ENCODE measurements around the gene MACROD2. TPM values are rescaled to one million over a fixed set of nuclear protein-coding genes. Genes with fewer than 3 reads are reported as not detected.

The MACROD2 gene
- total RNA-seq, 2 donors from 2014 or later = 8.3 to 21.8 TPM

DNA sequence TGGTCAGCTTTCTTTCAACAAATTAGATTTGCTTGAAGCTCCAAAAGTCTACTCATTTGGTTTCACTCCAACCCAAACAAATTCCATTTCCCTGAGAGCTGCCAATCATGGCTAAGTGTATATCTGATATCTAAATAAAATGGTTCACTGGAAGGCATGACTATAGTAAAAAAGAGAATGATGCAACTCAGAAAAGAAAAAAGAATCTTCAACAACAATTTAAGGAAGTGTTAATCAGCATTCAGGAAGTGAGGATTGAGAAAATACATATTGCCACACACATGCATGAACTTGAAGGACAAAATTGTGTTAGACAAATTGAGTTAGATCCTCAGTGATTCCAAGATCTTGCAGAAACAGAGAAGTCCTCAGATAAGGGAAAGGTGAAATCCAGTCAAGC is 1315.0 kb downstream of the MACROD2 start:
- H3K9me3 ChIP-seq = no peaks in the 10 kb centered on the region
- H3K27me3 ChIP-seq = no peaks in the 10 kb centered on the region
- no peak overlapping the region for H3K27ac ChIP-seq
- ATAC-seq (no peak), DNase-seq (no peak)
- no peak overlapping the region for H3K4me3 ChIP-seq
- H3K36me3 ChIP-seq (replicated peaks in 1 of 2; ENCODE audit: insufficient read depth in 1 of 2, low read depth in 2 of 2) = no peaks in the 10 kb centered on the region
- H3K4me1 ChIP-seq = no peaks in the 10 kb centered on the region
- intact Hi-C loops (cut with DNase I) = no loop called here
- TF ChIP-seq POLR2A (IDR thresholded peaks at IDR 0.05) = no peak
- TF ChIP-seq, protein P1, sequence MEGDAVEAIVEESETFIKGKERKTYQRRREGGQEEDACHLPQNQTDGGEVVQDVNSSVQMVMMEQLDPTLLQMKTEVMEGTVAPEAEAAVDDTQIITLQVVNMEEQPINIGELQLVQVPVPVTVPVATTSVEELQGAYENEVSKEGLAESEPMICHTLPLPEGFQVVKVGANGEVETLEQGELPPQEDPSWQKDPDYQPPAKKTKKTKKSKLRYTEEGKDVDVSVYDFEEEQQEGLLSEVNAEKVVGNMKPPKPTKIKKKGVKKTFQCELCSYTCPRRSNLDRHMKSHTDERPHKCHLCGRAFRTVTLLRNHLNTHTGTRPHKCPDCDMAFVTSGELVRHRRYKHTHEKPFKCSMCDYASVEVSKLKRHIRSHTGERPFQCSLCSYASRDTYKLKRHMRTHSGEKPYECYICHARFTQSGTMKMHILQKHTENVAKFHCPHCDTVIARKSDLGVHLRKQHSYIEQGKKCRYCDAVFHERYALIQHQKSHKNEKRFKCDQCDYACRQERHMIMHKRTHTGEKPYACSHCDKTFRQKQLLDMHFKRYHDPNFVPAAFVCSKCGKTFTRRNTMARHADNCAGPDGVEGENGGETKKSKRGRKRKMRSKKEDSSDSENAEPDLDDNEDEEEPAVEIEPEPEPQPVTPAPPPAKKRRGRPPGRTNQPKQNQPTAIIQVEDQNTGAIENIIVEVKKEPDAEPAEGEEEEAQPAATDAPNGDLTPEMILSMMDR (IDR thresholded peaks at IDR 0.05) = no peak

DNA sequence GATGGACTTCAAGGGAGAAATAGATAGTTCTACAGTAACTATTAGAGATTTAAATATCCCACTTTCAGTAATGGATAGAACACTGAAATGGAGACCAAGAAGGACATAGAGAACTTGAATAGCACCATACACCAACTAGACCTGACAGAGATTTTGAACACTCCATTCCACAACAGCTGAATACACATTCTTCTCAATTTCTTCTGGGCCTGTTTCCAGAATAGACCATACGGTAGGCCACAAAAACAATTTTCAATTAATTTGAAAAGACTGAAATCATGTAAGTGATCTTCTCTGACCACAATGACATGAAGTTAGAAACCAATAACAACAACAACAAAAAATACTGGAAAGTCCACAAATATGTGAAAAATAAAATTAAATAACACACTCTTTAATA is 1321.2 kb downstream of the MACROD2 start:
- no peak for ATAC-seq
- DNase-seq = no peak
- intact Hi-C loops (cut with DNase I) = no loop called here

DNA sequence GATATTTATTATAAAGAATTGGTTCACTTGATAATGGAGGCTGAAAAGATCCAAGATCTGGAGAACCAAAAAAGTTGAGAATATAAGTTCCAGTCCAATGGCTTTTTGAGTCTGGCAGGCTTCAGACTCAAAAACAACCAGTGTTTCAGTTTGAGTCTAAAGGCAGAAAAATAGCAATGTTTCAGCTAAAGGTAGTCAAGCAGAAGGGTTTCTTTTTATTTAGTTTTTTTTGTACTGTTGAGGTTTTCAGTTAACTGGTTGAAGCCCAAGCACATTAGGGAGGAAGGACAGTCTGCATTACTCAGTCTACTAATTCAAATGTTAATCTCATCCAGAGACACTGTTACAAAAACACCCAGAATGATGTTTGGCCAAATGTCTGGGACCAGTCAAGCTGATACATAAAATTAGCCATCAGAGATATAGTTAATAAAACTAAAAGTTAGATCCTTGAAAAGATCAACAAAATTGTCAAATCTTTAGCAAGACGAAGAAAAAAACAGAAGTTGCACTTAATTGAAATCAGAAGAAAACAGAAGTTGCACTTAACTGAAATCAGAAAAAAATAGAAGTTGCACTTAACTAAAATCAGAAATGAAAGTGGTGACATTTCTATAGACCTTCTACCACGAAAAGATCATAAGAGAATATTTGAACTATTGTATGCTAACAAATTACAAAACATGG is 1322.4 kb downstream of the MACROD2 start:
- DNase-seq (no peak), ATAC-seq (no peak)
- Histone ChIP-seq H3K27me3 (no peaks in the 10 kb centered on the region), H3K4me3 (no peak overlapping the region), H3K36me3 (replicated peaks in 1 of 2; ENCODE audit: insufficient read depth in 1 of 2, low read depth in 2 of 2) (no peaks in the 10 kb centered on the region), H3K9me3 (no peaks in the 10 kb centered on the region), H3K4me1 (no peaks in the 10 kb centered on the region), H3K27ac (no peak overlapping the region)
- intact Hi-C loops (cut with DNase I) = no loop called here
- 61 to 68% methylated on average over 2 of the region's 2 CpGs for WGBS, 2 donors
- TF ChIP-seq, protein P1 (IDR thresholded peaks at IDR 0.05) = no peak
- no peak for TF ChIP-seq POLR2A (IDR thresholded peaks at IDR 0.05)

More for the DNA sequence above, 1321.2 kb downstream of the MACROD2 start:
- no peaks in the 10 kb centered on the region for H3K36me3 ChIP-seq (replicated peaks in 1 of 2; ENCODE audit: insufficient read depth in 1 of 2, low read depth in 2 of 2)
- TF ChIP-seq, protein P1 (IDR thresholded peaks at IDR 0.05) = no peak
- no peak for TF ChIP-seq POLR2A (IDR thresholded peaks at IDR 0.05)
- H3K27me3 ChIP-seq = no peaks in the 10 kb centered on the region
- H3K27ac ChIP-seq = no peak overlapping the region
- H3K4me3 ChIP-seq = no peak overlapping the region
- 62 to 81% methylated on average over 1 of the region's 1 CpG for WGBS, 2 donors
- no peaks in the 10 kb centered on the region for H3K4me1 ChIP-seq
- no peaks in the 10 kb centered on the region for H3K9me3 ChIP-seq

DNA sequence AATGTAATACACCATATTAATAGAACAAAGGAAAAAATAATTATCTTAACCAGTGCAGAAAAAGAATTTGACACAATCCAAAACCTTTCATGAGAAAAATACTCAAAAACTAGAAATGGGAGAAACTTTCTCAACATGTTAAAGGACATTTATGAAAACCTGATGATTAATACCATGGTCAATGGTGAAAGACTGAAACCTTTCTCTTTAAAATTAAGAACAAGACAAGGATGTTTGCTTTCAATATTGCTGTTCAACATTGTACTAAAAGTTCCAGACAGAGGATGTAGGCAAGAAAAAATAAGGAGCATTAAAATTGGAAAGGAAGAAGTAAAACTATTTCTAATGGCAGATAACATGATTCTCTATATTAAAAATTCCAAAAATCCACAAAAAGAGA is 1323.4 kb downstream of the MACROD2 start:
- Histone ChIP-seq H3K9me3 (no peaks in the 10 kb centered on the region), H3K4me1 (no peaks in the 10 kb centered on the region), H3K27ac (no peak overlapping the region), H3K36me3 (replicated peaks in 1 of 2; ENCODE audit: insufficient read depth in 1 of 2, low read depth in 2 of 2) (no peaks in the 10 kb centered on the region), H3K4me3 (no peak overlapping the region), H3K27me3 (no peaks in the 10 kb centered on the region)
- TF ChIP-seq, protein P1 (IDR thresholded peaks at IDR 0.05) = no peak
- no peak for TF ChIP-seq POLR2A (IDR thresholded peaks at IDR 0.05)
- intact Hi-C loops (cut with DNase I) = no loop called here
- DNase-seq = no peak
- ATAC-seq = no peak

DNA sequence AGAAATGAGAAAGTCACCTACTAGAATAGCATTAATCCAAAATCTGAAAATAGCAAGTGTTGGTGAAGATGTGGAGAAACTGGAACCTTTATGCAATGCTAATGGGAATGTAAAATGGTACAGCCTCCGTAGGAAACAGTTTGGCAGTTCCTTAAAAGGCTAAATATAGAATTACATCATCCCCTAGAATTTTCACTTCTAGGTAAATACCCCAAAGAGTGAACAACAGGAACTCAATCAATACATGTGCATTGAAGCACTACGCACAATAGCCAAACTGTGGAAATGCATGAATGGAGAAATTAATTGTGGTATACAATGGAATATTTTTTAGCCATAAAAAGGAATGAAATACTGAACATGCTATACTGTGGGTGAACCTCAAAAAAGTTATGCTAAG is 1324.1 kb downstream of the MACROD2 start:
- no peak for ATAC-seq
- Histone ChIP-seq H3K27ac (no peak overlapping the region), H3K36me3 (replicated peaks in 1 of 2; ENCODE audit: insufficient read depth in 1 of 2, low read depth in 2 of 2) (no peaks in the 10 kb centered on the region), H3K4me1 (no peaks in the 10 kb centered on the region), H3K9me3 (no peaks in the 10 kb centered on the region), H3K27me3 (no peaks in the 10 kb centered on the region), H3K4me3 (no peak overlapping the region)
- no peak for DNase-seq
- 75 to 79% methylated on average over 2 of the region's 2 CpGs for WGBS, 2 donors
- TF ChIP-seq POLR2A (IDR thresholded peaks at IDR 0.05) = no peak
- TF ChIP-seq, protein P1 (IDR thresholded peaks at IDR 0.05) = no peak
- intact Hi-C loops (cut with DNase I) = no loop called here

Measured in body of pancreas (tissue), 4 donors.